SJSA1 (cell line): ENCODE measurements around the gene ABR. TPM values are rescaled to one million over a fixed set of nuclear protein-coding genes. Genes with fewer than 3 reads are reported as not detected.

Experiments used
- DNase-seq, 2 experiments: peaks; one replicate each; pipeline ENCODE4 v3.0.0-alpha.2; 2015 to 2020; ENCODE audit warnings: low spot score in 2 of 2, low read depth in 1 of 2
- H3K27ac ChIP-seq: fragments of 250-450 bp; sonication (Bioruptor Pico); 2 replicates; pipeline ENCODE4 v1.5.1; 2020; ENCODE audit warnings: mild to moderate bottlenecking, moderate library complexity
- H3K27me3 ChIP-seq: fragments of 250-450 bp; sonication (Bioruptor Pico); replicated peaks from 2 replicates; pipeline ENCODE4 v1.5.1; 2020; ENCODE audit warnings: mild to moderate bottlenecking, moderate library complexity
- H3K36me3 ChIP-seq: fragments of 250-450 bp; sonication (Bioruptor Pico); 2 replicates; pipeline ENCODE4 v1.5.1; 2020; ENCODE audit warnings: mild to moderate bottlenecking
- H3K4me1 ChIP-seq: fragments of 250-450 bp; sonication (Bioruptor Pico); replicated peaks from 2 replicates; pipeline ENCODE4 v1.6.1; 2021; ENCODE audit warnings: mild to moderate bottlenecking
- H3K4me3 ChIP-seq: fragments of 250-450 bp; sonication (Bioruptor Pico); 2 replicates; pipeline ENCODE4 v1.5.1; 2020; ENCODE audit warnings: mild to moderate bottlenecking
- H3K9me3 ChIP-seq: fragments of 250-450 bp; sonication (Bioruptor Pico); replicated peaks from 2 replicates; pipeline ENCODE4 v1.5.1; 2020; ENCODE audit warnings: mild to moderate bottlenecking
- total RNA-seq: library from RNA; depleted of rRNA; stranded (reverse); fragments of >200 nt; shearing (Covaris generic); gene quantifications from 2 replicates; pipeline ENCODE4 v1.2.3, GENCODE V29; 2014; rRNA removed

ABR gene
- total RNA-seq, 1 experiment from 2014 or later, result 16.7 TPM

GRCh38 chr17:954431-955164 lies 225.2 kb downstream of the ABR start:
- no peaks in the 10 kb centered on the region for H3K36me3 ChIP-seq
- H3K27ac ChIP-seq, result peak overlapping the region; percentile 76
- H3K4me1 ChIP-seq, result peaks cover 41% of the 10 kb centered on the region
- no peak overlapping the region for H3K4me3 ChIP-seq
- no peaks in the 10 kb centered on the region for H3K9me3 ChIP-seq
- no peaks in the 10 kb centered on the region for H3K27me3 ChIP-seq
- DNase-seq, result peak; percentile 94 to 96

DNA sequence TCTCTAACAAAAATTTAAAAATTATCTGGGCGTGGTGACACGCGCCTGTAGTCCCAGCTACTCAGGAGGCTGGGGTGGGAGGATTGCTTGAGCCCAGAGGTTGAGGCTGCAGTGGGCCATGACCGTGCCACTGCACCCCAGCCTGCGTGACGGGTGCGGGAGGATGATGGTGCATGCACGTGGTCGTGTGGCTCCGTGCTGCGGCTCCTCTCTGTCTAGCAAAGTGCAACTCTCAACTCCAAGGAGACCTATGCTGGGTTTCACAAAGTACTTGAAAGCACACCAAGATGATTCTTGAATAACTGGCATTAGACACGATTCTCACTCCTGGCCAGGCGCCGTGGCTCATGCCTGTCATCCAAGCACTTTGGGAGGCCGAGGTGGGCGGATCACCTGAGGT lies 226.0 kb downstream of the ABR start:
- no peaks in the 10 kb centered on the region for H3K9me3 ChIP-seq
- H3K27me3 ChIP-seq, result no peaks in the 10 kb centered on the region
- 0 out of 2 replicates have a peak overlapping the region, but pooled peaks have one; percentile 67 for H3K27ac ChIP-seq
- DNase-seq, result no peak
- peaks cover 41% of the 10 kb centered on the region for H3K4me1 ChIP-seq
- H3K4me3 ChIP-seq, result no peak overlapping the region
- H3K36me3 ChIP-seq, result no peaks in the 10 kb centered on the region

Other genes with a start within 250 kb of the ABR start
- gene NXN, start 200.2 kb downstream of the ABR start, total RNA-seq, result 48.4 and 56.6 TPM in 2 replicates
- 20.1 and 23.2 TPM in 2 replicates for gene TIMM22, start 182.9 kb downstream of the ABR start, total RNA-seq
- not detected in 2 replicates for gene BHLHA9, start 90.5 kb upstream of the ABR start, total RNA-seq
- gene TRARG1, start 99.7 kb upstream of the ABR start, total RNA-seq, result not detected in 2 replicates
- 370 and 490 TPM in 2 replicates for gene YWHAE, start 220.2 kb upstream of the ABR start, total RNA-seq